Liver (tissue), 3 donors: ENCODE results near the gene DYNC1H1.

ENCODE experiments used
- ATF3 ChIP-seq: IDR thresholded peaks from 2 replicates; pipeline ENCODE4 v1.6.1; 2016; ENCODE audit warnings: antibody characterized with exemption
- CTCF ChIP-seq: fragments of 150-350 bp; IDR thresholded peaks from 2 replicates; pipeline ENCODE4 v1.5.1; 2017; ENCODE audit warnings: improper control_type of control experiment, low read depth, low read length; ENCODE audit not compliant: missing input control
- FOXA1 ChIP-seq: IDR thresholded peaks from 2 replicates; pipeline ENCODE4 v1.6.1; 2016; ENCODE audit warnings: antibody characterized with exemption
- FOXA2 ChIP-seq: IDR thresholded peaks from 2 replicates; pipeline ENCODE4 v1.6.1; 2016; ENCODE audit warnings: antibody characterized with exemption
- GABPA ChIP-seq, 2 donors: IDR thresholded peaks in 1 of 2; conservative IDR thresholded peaks in 1 of 2; 2 replicates each; pipeline ENCODE4 v1.6.1; 2016; ENCODE audit warnings: antibody characterized with exemption in 2 of 2, mild to moderate bottlenecking in 1 of 2, moderate library complexity in 1 of 2
- JUND ChIP-seq, 2 donors: IDR thresholded peaks; 2 replicates each; pipeline ENCODE4 v1.6.1; 2016; ENCODE audit warnings: antibody characterized with exemption in 2 of 2
- MAX ChIP-seq: IDR thresholded peaks from 2 replicates; pipeline ENCODE4 v1.6.1; 2016; ENCODE audit warnings: antibody characterized with exemption
- RAD21 ChIP-seq, 2 donors: IDR thresholded peaks; 2 replicates each; pipeline ENCODE4 v1.6.1; 2016; ENCODE audit warnings: antibody characterized with exemption in 2 of 2, mild to moderate bottlenecking in 2 of 2
- REST ChIP-seq: IDR thresholded peaks from 2 replicates; pipeline ENCODE4 v1.6.1; 2016; ENCODE audit warnings: antibody characterized with exemption, mild to moderate bottlenecking
- RXRA ChIP-seq, 2 donors: IDR thresholded peaks; 2 replicates each; pipeline ENCODE4 v1.6.1; 2017 to 2018; ENCODE audit warnings: antibody characterized with exemption in 2 of 2, mild to moderate bottlenecking in 1 of 2
- SP1 ChIP-seq: IDR thresholded peaks from 2 replicates; pipeline ENCODE4 v1.6.1; 2018; ENCODE audit warnings: antibody characterized with exemption, mild to moderate bottlenecking
- TAF1 ChIP-seq: conservative IDR thresholded peaks from 2 replicates; pipeline ENCODE4 v1.6.1; 2016; ENCODE audit warnings: antibody characterized with exemption, mild to moderate bottlenecking
- YY1 ChIP-seq: IDR thresholded peaks from 2 replicates; pipeline ENCODE4 v1.6.1; 2016; ENCODE audit warnings: antibody characterized with exemption, mild to moderate bottlenecking
- donor health status: healthy.
- donor health status: healthy.

GRCh38 chr14:102015045-102015685 lies 50.8 kb downstream of the DYNC1H1 start:
- TF ChIP-seq ATF3 (no peak), RXRA (IDR thresholded peaks at IDR 0.05) (no peak), CTCF (no peak), JUND (IDR thresholded peaks at IDR 0.05) (no peak), FOXA2 (no peak), GABPA (IDR thresholded peaks at IDR 0.05 in 1 of 2, conservative IDR thresholded peaks at IDR 0.05 in 1 of 2) (no peak), RAD21 (IDR thresholded peaks at IDR 0.05) (no peak), REST (no peak), YY1 (no peak), MAX (no peak), FOXA1 (no peak), SP1 (no peak), TAF1 (no peak)
